ACC112 (cell line): ENCODE data around the gene ERN1.

Experiments
- H2AFZ ChIP-seq: fragments of 200-600 bp; sonication (generic); one replicate; pipeline ENCODE4 v1.6.0; 2017; ENCODE audit warnings: antibody characterized with exemption, low read length; ENCODE audit not compliant: unreplicated experiment
- H3K27ac ChIP-seq: fragments of 200-600 bp; sonication (generic); 2 replicates; pipeline ENCODE4 v1.5.1; 2014; ENCODE audit warnings: low read depth, mild to moderate bottlenecking, antibody characterized with exemption, low read length, moderate library complexity
- H3K27me3 ChIP-seq: fragments of 200-600 bp; sonication (generic); 2 replicates; pipeline ENCODE4 v1.6.1; 2014; ENCODE audit warnings: mild to moderate bottlenecking, antibody characterized with exemption, low read length, moderate library complexity, mixed read lengths; ENCODE audit not compliant: insufficient read depth
- H3K36me3 ChIP-seq: fragments of 200-600 bp; sonication (generic); 2 replicates; pipeline ENCODE4 v1.6.1; 2016; ENCODE audit warnings: mild to moderate bottlenecking, antibody characterized with exemption, low read length, moderate library complexity, mixed read lengths; ENCODE audit not compliant: insufficient read depth
- H3K4me1 ChIP-seq: fragments of 200-600 bp; sonication (generic); one replicate; pipeline ENCODE4 v1.6.1; 2016; ENCODE audit warnings: low read length, mixed read lengths; ENCODE audit not compliant: insufficient read depth, unreplicated experiment, control insufficient read depth
- H3K4me3 ChIP-seq: fragments of 200-600 bp; sonication (generic); 2 replicates; pipeline ENCODE4 v1.5.1; 2014; ENCODE audit warnings: mild to moderate bottlenecking, low read depth, low read length
- H3K79me2 ChIP-seq: fragments of 200-600 bp; sonication (generic); one replicate; pipeline ENCODE4 v1.6.0; 2016; ENCODE audit warnings: low read length; ENCODE audit not compliant: control insufficient read depth, unreplicated experiment, insufficient read depth

ERN1 gene

DNA sequence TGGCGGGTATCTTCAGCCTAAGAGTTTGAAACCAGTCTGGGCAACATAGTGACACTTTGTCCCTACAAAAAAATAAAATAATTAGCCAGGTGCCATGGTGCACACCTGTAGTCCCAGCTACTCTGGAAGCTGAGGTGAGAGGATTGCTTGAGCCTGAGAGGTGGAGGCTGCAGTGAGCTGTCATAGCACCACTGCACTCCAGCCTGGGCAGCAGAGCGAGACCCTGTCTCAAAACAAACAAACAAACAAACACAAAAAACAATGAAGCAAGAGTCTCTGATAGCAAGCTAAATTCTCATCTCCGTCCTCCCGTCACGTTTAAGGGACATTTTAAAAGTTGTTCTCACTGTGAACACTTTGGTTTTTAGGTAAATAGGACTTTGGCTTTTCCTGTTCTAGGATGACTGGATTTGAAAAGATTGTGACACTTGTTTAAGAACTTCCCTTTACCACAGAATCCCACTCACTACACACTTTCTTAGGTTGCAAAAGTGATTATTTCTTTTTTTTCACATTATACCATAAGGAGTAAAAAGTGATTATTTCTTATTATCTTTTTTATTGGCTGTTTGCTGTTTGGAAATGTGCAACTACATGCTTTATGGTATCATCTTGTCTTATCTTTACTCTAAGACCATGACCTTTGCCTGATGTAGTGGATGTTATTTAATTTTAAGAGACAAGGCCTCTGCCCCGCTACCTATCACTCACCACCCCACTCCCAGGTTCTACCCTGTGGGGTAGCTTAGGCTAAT lies 4.4 kb upstream of the ERN1 start:
- H3K27me3 ChIP-seq: no peaks in the 10 kb centered on the region
- peaks cover 9% of the 10 kb centered on the region for H3K4me1 ChIP-seq
- H3K27ac ChIP-seq: no peak overlapping the region
- H3K36me3 ChIP-seq: no peaks in the 10 kb centered on the region
- H2AFZ ChIP-seq: no peak overlapping the region
- H3K79me2 ChIP-seq: peaks cover 1% of the 10 kb centered on the region
- no peak overlapping the region for H3K4me3 ChIP-seq

- H3K27ac ChIP-seq: no peak overlapping the region
- no peaks in the 10 kb centered on the region for H3K27me3 ChIP-seq
- H3K4me1 ChIP-seq: peaks cover 9% of the 10 kb centered on the region
- H3K79me2 ChIP-seq: peaks cover 8% of the 10 kb centered on the region
- no peak overlapping the region for H3K4me3 ChIP-seq
- peak overlapping the region; percentile 46 for H2AFZ ChIP-seq
- H3K36me3 ChIP-seq: no peaks in the 10 kb centered on the region
Observed at GRCh38 chr17:64133546-64134215, 3.7 kb upstream of the ERN1 start.

DNA sequence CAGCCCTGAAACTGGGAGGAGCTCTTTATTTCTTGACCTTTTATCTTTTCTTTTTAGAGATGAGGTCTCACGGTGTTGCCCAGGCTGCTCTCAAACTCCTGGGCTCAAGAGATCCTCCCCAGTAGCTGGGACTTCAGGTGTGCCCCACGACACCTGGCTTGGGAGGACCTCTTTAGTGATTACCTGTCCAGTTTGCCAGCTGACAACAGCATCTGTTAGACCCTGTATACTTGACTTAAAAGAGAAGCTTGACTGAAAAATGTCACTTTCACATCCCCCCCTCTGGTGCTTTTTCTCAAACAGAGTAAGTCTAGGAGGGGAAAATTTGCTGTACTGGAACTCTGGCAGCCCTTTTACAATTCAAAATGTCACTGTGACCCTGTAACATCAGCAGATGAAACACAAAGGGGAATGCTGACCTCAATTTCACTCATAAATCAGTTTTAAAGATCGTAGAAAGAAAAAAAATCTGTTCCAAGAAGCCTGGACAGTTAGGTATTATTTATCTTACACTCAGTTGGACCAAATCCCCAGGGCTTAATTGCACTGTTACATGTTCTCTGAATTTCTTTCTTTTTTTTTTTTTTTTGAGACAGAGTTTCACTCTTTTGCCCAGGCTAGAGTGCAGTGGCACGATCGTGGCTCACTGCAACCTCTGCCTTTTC lies 1.8 kb upstream of the ERN1 start:
- H2AFZ ChIP-seq: no peak overlapping the region

DNA sequence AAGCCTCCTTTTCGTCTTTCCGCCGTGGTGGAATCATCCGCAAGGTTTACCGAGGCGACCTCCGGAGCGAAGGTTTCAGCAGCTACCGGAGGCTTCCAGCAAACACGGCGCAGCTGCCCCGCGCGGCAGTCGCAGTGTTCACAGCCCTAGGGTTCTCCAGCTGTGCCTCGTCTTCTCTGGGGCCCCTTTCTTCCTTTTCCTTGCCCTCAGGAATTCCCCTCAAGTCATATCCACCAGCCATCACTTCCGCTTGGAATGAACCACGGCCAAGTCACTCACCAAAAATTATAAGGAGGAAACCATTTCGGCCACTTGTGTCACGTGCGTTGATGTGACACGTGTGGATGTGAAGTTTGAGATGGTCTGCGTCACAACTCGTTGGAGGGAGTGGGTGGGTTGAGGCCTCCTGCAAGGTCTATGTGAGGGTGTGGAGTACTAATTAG lies 636 bp upstream of the ERN1 start:
- Histone ChIP-seq H3K4me1 (peaks cover 31% of the 10 kb centered on the region), H3K36me3 (no peaks in the 10 kb centered on the region), H3K27me3 (no peaks in the 10 kb centered on the region), H3K27ac (peak overlapping the region; percentile 79), H3K79me2 (peaks cover 35% of the 10 kb centered on the region), H3K4me3 (peak overlapping the region; percentile 75), H2AFZ (peak overlapping the region; percentile 35)

More for the DNA sequence above, 1.8 kb upstream of the ERN1 start:
- Histone ChIP-seq H3K4me3 (no peak overlapping the region), H3K4me1 (peaks cover 19% of the 10 kb centered on the region), H3K27ac (no peak overlapping the region), H3K27me3 (no peaks in the 10 kb centered on the region), H3K36me3 (no peaks in the 10 kb centered on the region), H3K79me2 (peaks cover 23% of the 10 kb centered on the region)

DNA sequence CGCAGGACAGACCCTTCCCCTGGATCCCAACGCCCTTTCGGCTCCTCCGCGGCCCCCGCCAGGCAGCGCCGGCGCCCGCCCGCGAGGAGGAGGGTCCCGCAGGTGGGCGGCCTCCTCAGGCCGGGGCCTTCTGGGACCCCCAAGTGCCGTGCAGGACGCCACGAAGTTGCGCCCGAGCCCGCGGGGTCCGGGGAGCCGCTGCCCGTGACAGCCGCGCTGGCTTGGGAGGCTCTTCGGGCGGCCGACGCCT lies 504 bp downstream of the ERN1 start:
- no peaks in the 10 kb centered on the region for H3K27me3 ChIP-seq
- no peak overlapping the region for H2AFZ ChIP-seq
- H3K4me1 ChIP-seq: peaks cover 31% of the 10 kb centered on the region
- no peaks in the 10 kb centered on the region for H3K36me3 ChIP-seq
- peaks cover 37% of the 10 kb centered on the region for H3K79me2 ChIP-seq
- H3K27ac ChIP-seq: peak overlapping the region; percentile 49; the same call in 1 of the 2 replicates
- peak overlapping the region; percentile 89 for H3K4me3 ChIP-seq

- Histone ChIP-seq H2AFZ (no peak overlapping the region), H3K79me2 (peaks cover 42% of the 10 kb centered on the region), H3K4me1 (peaks cover 31% of the 10 kb centered on the region), H3K36me3 (no peaks in the 10 kb centered on the region), H3K4me3 (peak overlapping the region; percentile 89), H3K27ac (peak overlapping the region; percentile 49; the same call in 1 of the 2 replicates), H3K27me3 (no peaks in the 10 kb centered on the region)
Observed at GRCh38 chr17:64128787-64129514, 993 bp downstream of the ERN1 start.

- H2AFZ ChIP-seq: no peak overlapping the region
- no peaks in the 10 kb centered on the region for H3K27me3 ChIP-seq
- peak overlapping the region; percentile 11 for H3K27ac ChIP-seq
- H3K36me3 ChIP-seq: no peaks in the 10 kb centered on the region
- peaks cover 31% of the 10 kb centered on the region for H3K4me1 ChIP-seq
- H3K4me3 ChIP-seq: peak overlapping the region; percentile 34
- H3K79me2 ChIP-seq: peaks cover 49% of the 10 kb centered on the region
Observed at GRCh38 chr17:64126918-64127317, 3.0 kb downstream of the ERN1 start.

DNA sequence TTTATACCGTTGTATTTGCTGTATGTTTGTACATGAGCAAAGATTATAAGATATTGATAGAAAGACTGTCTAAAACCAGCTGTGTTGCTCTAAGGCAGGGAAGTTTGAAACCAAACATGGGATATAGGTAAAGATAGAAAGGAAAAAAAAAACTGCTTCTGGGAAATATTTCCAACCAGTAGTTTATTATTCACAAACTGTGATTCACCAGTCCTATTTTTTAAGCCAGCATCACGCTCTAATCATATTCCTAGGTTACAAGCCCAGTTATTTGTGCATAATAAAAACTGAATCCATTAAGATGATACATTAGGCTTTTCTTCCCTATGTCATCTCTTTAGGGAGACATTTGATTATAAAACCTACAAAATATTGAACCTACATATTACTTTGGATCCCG lies 4.0 kb downstream of the ERN1 start:
- Histone ChIP-seq H3K27ac (peak overlapping the region; percentile 11; the same call in 1 of the 2 replicates), H3K79me2 (peaks cover 50% of the 10 kb centered on the region), H2AFZ (no peak overlapping the region), H3K27me3 (no peaks in the 10 kb centered on the region), H3K36me3 (no peaks in the 10 kb centered on the region), H3K4me1 (peaks cover 26% of the 10 kb centered on the region), H3K4me3 (peak overlapping the region; percentile 34)

- Histone ChIP-seq H3K27me3 (no peaks in the 10 kb centered on the region), H3K4me1 (peaks cover 23% of the 10 kb centered on the region), H3K79me2 (peaks cover 53% of the 10 kb centered on the region), H2AFZ (no peak overlapping the region), H3K27ac (no peak overlapping the region), H3K4me3 (no peak overlapping the region), H3K36me3 (no peaks in the 10 kb centered on the region)
Observed at GRCh38 chr17:64124609-64125008, 5.3 kb downstream of the ERN1 start.

- Histone ChIP-seq H3K4me3 (no peak overlapping the region), H3K79me2 (peaks cover 39% of the 10 kb centered on the region), H3K27me3 (no peaks in the 10 kb centered on the region), H3K27ac (no peak overlapping the region), H3K36me3 (no peaks in the 10 kb centered on the region), H2AFZ (no peak overlapping the region), H3K4me1 (peaks cover 27% of the 10 kb centered on the region)
Observed at GRCh38 chr17:64123114-64123513, 6.8 kb downstream of the ERN1 start.
